Measurements from ENCODE around the gene SPTBN5.

DNA sequence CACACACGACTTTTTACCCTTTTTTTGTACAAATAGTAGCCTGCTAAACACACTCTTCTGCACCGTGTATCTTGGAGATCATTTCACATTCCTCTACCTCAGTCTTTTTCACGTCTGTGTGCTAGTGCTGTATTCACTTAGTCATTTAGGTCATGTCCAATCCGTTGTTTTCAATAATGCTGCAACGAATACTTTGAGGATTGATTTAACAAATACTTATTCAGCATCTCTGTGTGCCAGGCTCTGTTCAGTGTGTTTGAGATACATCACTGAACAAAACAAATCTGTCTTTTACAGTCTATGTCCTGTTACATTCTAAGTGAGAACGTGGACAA is 65.1 kb downstream of the SPTBN5 start:
- TF ChIP-seq, protein P1, sequence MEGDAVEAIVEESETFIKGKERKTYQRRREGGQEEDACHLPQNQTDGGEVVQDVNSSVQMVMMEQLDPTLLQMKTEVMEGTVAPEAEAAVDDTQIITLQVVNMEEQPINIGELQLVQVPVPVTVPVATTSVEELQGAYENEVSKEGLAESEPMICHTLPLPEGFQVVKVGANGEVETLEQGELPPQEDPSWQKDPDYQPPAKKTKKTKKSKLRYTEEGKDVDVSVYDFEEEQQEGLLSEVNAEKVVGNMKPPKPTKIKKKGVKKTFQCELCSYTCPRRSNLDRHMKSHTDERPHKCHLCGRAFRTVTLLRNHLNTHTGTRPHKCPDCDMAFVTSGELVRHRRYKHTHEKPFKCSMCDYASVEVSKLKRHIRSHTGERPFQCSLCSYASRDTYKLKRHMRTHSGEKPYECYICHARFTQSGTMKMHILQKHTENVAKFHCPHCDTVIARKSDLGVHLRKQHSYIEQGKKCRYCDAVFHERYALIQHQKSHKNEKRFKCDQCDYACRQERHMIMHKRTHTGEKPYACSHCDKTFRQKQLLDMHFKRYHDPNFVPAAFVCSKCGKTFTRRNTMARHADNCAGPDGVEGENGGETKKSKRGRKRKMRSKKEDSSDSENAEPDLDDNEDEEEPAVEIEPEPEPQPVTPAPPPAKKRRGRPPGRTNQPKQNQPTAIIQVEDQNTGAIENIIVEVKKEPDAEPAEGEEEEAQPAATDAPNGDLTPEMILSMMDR (IDR thresholded peaks at IDR 0.05) = no peak
- no peak for TF ChIP-seq POLR2A (IDR thresholded peaks at IDR 0.05)
